Stimulated activated CD4-positive, alpha-beta T cell treated with anti-CD3 and anti-CD28 coated beads, Interleukin-15, amount 100 ng/mL, for 1 hour (primary cell): ENCODE measurements around the gene DPP10.

Experiments
- DNase-seq, 2 donors: peaks; one replicate each; pipeline ENCODE4 v3.0.0-alpha.2; 2020; ENCODE audit warnings: low read depth in 1 of 2, low spot score in 1 of 2

The DPP10 gene

GRCh38 chr2:115541814-115542213 is 1099.4 kb downstream of the DPP10 start:
- no peak for DNase-seq

- DNase-seq: no peak
Measured at GRCh38 chr2:115542331-115542730, 1099.9 kb downstream of the DPP10 start.

- DNase-seq: no peak
Measured at GRCh38 chr2:115543024-115543423, 1100.6 kb downstream of the DPP10 start.

GRCh38 chr2:115543461-115543860 is 1101.0 kb downstream of the DPP10 start:
- DNase-seq: no peak

- DNase-seq: no peak
Measured at GRCh38 chr2:115549611-115550130, 1107.2 kb downstream of the DPP10 start.

- DNase-seq: no peak
Measured at GRCh38 chr2:115552726-115553125, 1110.3 kb downstream of the DPP10 start.

- no peak for DNase-seq
Measured at GRCh38 chr2:115554153-115554552, 1111.7 kb downstream of the DPP10 start.

- DNase-seq: no peak
Measured at GRCh38 chr2:115558725-115559124, 1116.3 kb downstream of the DPP10 start.

- no peak for DNase-seq
Measured at GRCh38 chr2:115560666-115561065, 1118.2 kb downstream of the DPP10 start.

GRCh38 chr2:115568643-115569042 is 1126.2 kb downstream of the DPP10 start:
- no peak for DNase-seq

GRCh38 chr2:115569547-115569946 is 1127.1 kb downstream of the DPP10 start:
- DNase-seq: no peak

GRCh38 chr2:115572746-115573145 is 1130.3 kb downstream of the DPP10 start:
- DNase-seq: no peak

- no peak for DNase-seq
Measured at GRCh38 chr2:115573756-115574155, 1131.3 kb downstream of the DPP10 start.

- DNase-seq: no peak
Measured at GRCh38 chr2:115574667-115575066, 1132.2 kb downstream of the DPP10 start.

GRCh38 chr2:115580784-115581183 is 1138.3 kb downstream of the DPP10 start:
- no peak for DNase-seq

- DNase-seq: no peak
Measured at GRCh38 chr2:115584507-115584906, 1142.1 kb downstream of the DPP10 start.

- no peak for DNase-seq
Measured at GRCh38 chr2:115596659-115597375, 1154.4 kb downstream of the DPP10 start.

- DNase-seq: no peak
Measured at GRCh38 chr2:115603285-115603684, 1160.8 kb downstream of the DPP10 start.

- no peak for DNase-seq
Measured at GRCh38 chr2:115606350-115606749, 1163.9 kb downstream of the DPP10 start.

GRCh38 chr2:115609978-115610377 is 1167.5 kb downstream of the DPP10 start:
- DNase-seq: no peak

GRCh38 chr2:115610888-115611287 is 1168.4 kb downstream of the DPP10 start:
- no peak for DNase-seq

- DNase-seq: no peak
Measured at GRCh38 chr2:115624332-115624731, 1181.9 kb downstream of the DPP10 start.

- no peak for DNase-seq
Measured at GRCh38 chr2:115634578-115634977, 1192.1 kb downstream of the DPP10 start.
